ENCODE measurements around the gene NPLOC4.
A peak's percentile ranks its signal among the peaks of the same experiment; 100 is the strongest.

Gene NPLOC4

GRCh38 chr17:81672954-81673353 is 36.0 kb upstream of the NPLOC4 start:
- H3K27ac ChIP-seq (ENCODE audit: low read length): no peak overlapping the region

GRCh38 chr17:81672504-81672903 is 35.6 kb upstream of the NPLOC4 start:
- Histone ChIP-seq H3K4me1 (ENCODE audit: insufficient read depth, low read length) (peaks cover 12% of the 10 kb centered on the region), H3K4me3 (ENCODE audit: low read depth in 1 of 2, low read length in 2 of 2) (no peak overlapping the region), H3K9me3 (ENCODE audit: insufficient read depth, low read length, severe bottlenecking) (no peaks in the 10 kb centered on the region), H3K4me2 (ENCODE audit: insufficient read depth, low read length) (no peak overlapping the region), H3K79me2 (ENCODE audit: insufficient read depth, low read length) (peaks cover 29% of the 10 kb centered on the region), H3K27me3 (ENCODE audit: insufficient read depth, low read length, poor library complexity) (no peaks in the 10 kb centered on the region), H3K9ac (ENCODE audit: low read depth, low read length) (no peak overlapping the region), H3K27ac (ENCODE audit: low read length) (no peak overlapping the region), H4K20me1 (ENCODE audit: insufficient read depth, low read length) (peaks cover 13% of the 10 kb centered on the region), H3K36me3 (ENCODE audit: insufficient read depth, low read length) (peaks cover 74% of the 10 kb centered on the region), H2AFZ (ENCODE audit: low read depth, low read length) (no peak overlapping the region)
- TF ChIP-seq CTCF (IDR thresholded peaks at IDR 0.05; ENCODE audit: borderline replicate concordance, extremely low read depth, low read length, poor library complexity, severe bottlenecking) (no peak), EZH2 (IDR thresholded peaks at IDR 0.05; ENCODE audit: borderline replicate concordance, low read depth, low read length, severe bottlenecking) (no peak)
- no peak for DNase-seq
- no peak for ATAC-seq (ENCODE audit: insufficient read depth, low read depth)

More at GRCh38 chr17:81672954-81673353, 36.0 kb upstream of the NPLOC4 start:
- TF ChIP-seq CTCF (IDR thresholded peaks at IDR 0.05; ENCODE audit: borderline replicate concordance, extremely low read depth, low read length, poor library complexity, severe bottlenecking) (no peak), EZH2 (IDR thresholded peaks at IDR 0.05; ENCODE audit: borderline replicate concordance, low read depth, low read length, severe bottlenecking) (no peak)
- Histone ChIP-seq H3K4me3 (ENCODE audit: low read depth in 1 of 2, low read length in 2 of 2) (no peak overlapping the region), H3K9me3 (ENCODE audit: insufficient read depth, low read length, severe bottlenecking) (no peaks in the 10 kb centered on the region), H3K9ac (ENCODE audit: low read depth, low read length) (no peak overlapping the region), H3K4me2 (ENCODE audit: insufficient read depth, low read length) (no peak overlapping the region), H3K79me2 (ENCODE audit: insufficient read depth, low read length) (peaks cover 25% of the 10 kb centered on the region), H2AFZ (ENCODE audit: low read depth, low read length) (no peak overlapping the region), H3K27me3 (ENCODE audit: insufficient read depth, low read length, poor library complexity) (no peaks in the 10 kb centered on the region), H3K36me3 (ENCODE audit: insufficient read depth, low read length) (peaks cover 70% of the 10 kb centered on the region), H4K20me1 (ENCODE audit: insufficient read depth, low read length) (peaks cover 13% of the 10 kb centered on the region), H3K4me1 (ENCODE audit: insufficient read depth, low read length) (peaks cover 7% of the 10 kb centered on the region)
- DNase-seq: no peak
- ATAC-seq (ENCODE audit: insufficient read depth, low read depth): no peak

GRCh38 chr17:81667754-81668153 is 30.8 kb upstream of the NPLOC4 start:
- Histone ChIP-seq H2AFZ (ENCODE audit: low read depth, low read length) (no peak overlapping the region), H3K4me3 (ENCODE audit: low read depth in 1 of 2, low read length in 2 of 2) (peak overlapping the region in 1 of 2 experiments; percentile 52; a peak in 3 of 4 replicates), H3K9ac (ENCODE audit: low read depth, low read length) (peak overlapping the region; percentile 99), H3K9me3 (ENCODE audit: insufficient read depth, low read length, severe bottlenecking) (no peaks in the 10 kb centered on the region), H3K4me2 (ENCODE audit: insufficient read depth, low read length) (peak overlapping the region; percentile 98), H3K4me1 (ENCODE audit: insufficient read depth, low read length) (peaks cover 31% of the 10 kb centered on the region), H3K79me2 (ENCODE audit: insufficient read depth, low read length) (peaks cover 53% of the 10 kb centered on the region), H3K27ac (ENCODE audit: low read length) (0 out of 2 replicates have a peak overlapping the region, but pooled peaks have one; percentile 2), H3K36me3 (ENCODE audit: insufficient read depth, low read length) (peaks cover 72% of the 10 kb centered on the region), H4K20me1 (ENCODE audit: insufficient read depth, low read length) (peaks cover 6% of the 10 kb centered on the region), H3K27me3 (ENCODE audit: insufficient read depth, low read length, poor library complexity) (no peaks in the 10 kb centered on the region)
- DNase-seq (peak; percentile 40), ATAC-seq (ENCODE audit: insufficient read depth, low read depth) (no peak)
- peak; percentile 52 for TF ChIP-seq CTCF (IDR thresholded peaks at IDR 0.05; ENCODE audit: borderline replicate concordance, extremely low read depth, low read length, poor library complexity, severe bottlenecking)
- no peak for TF ChIP-seq EZH2 (IDR thresholded peaks at IDR 0.05; ENCODE audit: borderline replicate concordance, low read depth, low read length, severe bottlenecking)

Measured in DND-41 (cell line).